Forelimb muscle (tissue), 1 donor: ENCODE measurements around the gene F10. TPM values are rescaled to one million over a fixed set of nuclear protein-coding genes. Genes with fewer than 3 reads are reported as not detected.

ENCODE experiments used
- DNase-seq: peaks from one replicate; pipeline ENCODE4 v3.0.0-alpha.2; 2013; ENCODE audit warnings: low read depth
- polyA plus RNA-seq: library from polyadenylated mRNA; unstranded; fragments of 120-200 nt; gene quantifications from one replicate; pipeline ENCODE4 v1.2.1, GENCODE V29; 2013; ENCODE audit not compliant: insufficient read length

The F10 gene
- polyA plus RNA-seq, 1 donor, result 16.9 TPM

DNA sequence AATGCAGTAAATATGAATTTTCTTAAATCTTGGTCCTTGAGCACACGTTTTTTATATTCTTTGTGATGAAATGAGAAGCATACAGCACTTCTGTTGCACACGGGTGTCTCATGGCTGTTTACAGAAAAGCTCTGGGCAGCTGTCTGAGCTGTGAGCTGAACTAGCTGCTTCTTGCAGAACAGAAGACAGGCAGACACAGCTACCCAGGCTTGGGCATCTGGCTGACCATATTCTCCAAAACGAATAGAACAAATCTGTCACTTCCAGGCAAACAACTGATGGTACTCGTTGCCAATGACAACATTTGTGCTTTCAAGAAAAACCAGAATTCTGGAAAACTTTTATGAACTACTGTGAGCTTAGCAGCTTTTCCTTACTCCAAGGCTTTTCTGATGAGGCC lies 69.7 kb downstream of the F10 start:
- DNase-seq, result no peak

DNA sequence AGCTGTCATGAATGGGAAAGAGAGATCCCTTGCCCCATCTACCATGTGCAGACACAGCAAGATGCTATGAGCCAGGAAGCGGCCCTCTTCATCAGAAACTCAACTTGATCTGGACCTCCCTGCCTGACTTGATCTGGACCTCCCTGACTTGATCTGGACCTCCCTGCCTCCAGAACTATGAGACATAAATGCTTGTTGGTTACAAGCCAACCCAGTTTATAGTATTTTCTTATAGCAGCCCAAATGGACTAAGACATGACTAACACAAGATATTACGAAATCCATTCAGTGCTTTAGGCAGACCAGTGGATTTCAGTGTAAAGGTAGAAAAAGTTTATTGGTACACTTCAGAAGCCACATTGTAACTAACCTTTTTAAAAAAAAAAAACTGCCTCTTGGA lies 70.3 kb downstream of the F10 start:
- no peak for DNase-seq

DNA sequence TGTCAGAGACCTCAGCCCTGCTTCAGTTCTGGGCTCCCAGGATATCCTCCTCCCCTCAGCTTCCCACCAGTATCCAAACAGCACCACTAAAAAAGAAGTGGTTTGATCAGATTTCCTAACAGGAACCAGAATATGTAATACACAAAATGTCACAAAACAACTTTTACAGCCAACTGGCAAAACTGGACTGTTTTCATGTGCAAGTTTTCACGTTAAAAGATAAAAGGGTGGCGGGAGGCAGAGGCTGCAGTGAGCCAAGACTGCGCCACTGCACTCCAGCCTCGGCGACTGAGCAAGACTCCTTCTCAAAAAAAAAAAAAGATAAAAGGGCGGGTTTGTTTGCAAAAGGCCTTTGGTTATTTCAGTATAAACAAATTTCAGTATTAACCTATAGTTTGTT lies 72.8 kb downstream of the F10 start:
- DNase-seq, result no peak

DNA sequence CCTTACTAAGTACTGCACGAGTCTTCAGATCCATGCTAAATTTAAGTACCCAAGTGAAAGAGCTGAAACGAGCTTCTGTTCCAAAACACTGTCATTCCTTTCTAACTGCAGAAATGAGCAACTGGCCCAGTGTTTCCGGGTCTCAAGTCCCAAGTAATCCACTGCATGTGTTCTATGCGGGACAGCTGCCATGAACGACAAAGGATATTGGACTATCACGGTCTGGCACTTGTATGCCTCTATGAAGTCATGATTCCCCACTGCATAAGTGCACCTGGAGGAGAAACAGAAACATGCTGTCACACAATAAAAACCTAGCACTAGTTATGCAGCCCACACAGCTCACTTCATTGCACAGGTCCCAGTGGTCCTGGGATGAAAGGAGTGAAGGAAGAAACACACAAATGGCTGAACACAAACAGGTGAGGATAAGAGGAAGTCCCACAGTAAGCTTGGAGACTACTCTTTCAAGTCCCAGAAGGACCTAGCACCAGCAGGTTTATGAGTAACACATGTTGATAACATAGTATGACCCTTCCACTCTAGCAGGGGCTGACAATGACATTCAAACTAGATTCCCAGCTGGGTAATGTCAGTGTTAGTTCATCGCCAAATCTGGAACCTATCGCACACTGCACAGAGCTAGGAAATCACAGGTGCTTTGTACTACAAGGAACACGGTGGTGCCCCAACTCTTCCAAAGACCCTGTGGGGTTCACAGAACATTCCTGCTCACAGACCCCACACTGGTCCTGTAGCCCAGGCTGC lies 74.6 kb downstream of the F10 start:
- no peak for DNase-seq

Other genes with a start within 250 kb of the F10 start
- gene MCF2L, start 153.6 kb upstream of the F10 start, polyA plus RNA-seq, result 22.5 TPM
- gene F7, start 17.0 kb upstream of the F10 start, polyA plus RNA-seq, result 1.5 TPM
- not detected for gene PROZ, start 35.8 kb downstream of the F10 start, polyA plus RNA-seq
- 39.9 TPM for gene PCID2, start 85.9 kb downstream of the F10 start, polyA plus RNA-seq
- gene CUL4A, start 86.8 kb downstream of the F10 start, polyA plus RNA-seq, result 67.8 TPM
- 79.0 TPM for gene LAMP1, start 174.4 kb downstream of the F10 start, polyA plus RNA-seq
- 4.7 TPM for gene GRTP1, start 241.3 kb downstream of the F10 start, polyA plus RNA-seq